Smooth muscle cell (in vitro differentiated cells): ENCODE data around the gene BPHL. TPM values are rescaled to one million over a fixed set of nuclear protein-coding genes. Genes with fewer than 3 reads are reported as not detected.

Source experiments
- DNase-seq: peaks from one replicate; lab custom pipeline; 2025; ENCODE audit not compliant: unreplicated experiment; lab: John Stamatoyannopoulos, UW
- H2AFZ ChIP-seq: fragments of 200-600 bp; sonication (generic); 2 replicates; pipeline ENCODE4 v1.6.0; 2016; ENCODE audit warnings: antibody characterized with exemption, low read depth, mild to moderate bottlenecking
- H3F3A ChIP-seq: fragments of 200-600 bp; sonication (generic); 2 replicates; pipeline ENCODE4 v1.6.0; 2017; ENCODE audit warnings: antibody characterized with exemption, low read depth
- H3K27ac ChIP-seq: fragments of 200-600 bp; sonication (generic); 2 replicates; pipeline ENCODE4 v1.5.1; 2016; ENCODE audit warnings: low read depth, mild to moderate bottlenecking
- H3K27me3 ChIP-seq: fragments of 200-600 bp; sonication (generic); 2 replicates; pipeline ENCODE4 v1.6.1; 2016; ENCODE audit warnings: low read depth, mild to moderate bottlenecking
- H3K36me3 ChIP-seq: fragments of 200-600 bp; sonication (generic); 2 replicates; pipeline ENCODE4 v1.5.1; 2016; ENCODE audit warnings: low read depth
- H3K4me1 ChIP-seq: fragments of 200-600 bp; sonication (generic); 2 replicates; pipeline ENCODE4 v1.5.1; 2016; ENCODE audit warnings: low read depth
- H3K4me2 ChIP-seq: fragments of 200-600 bp; sonication (generic); 2 replicates; pipeline ENCODE4 v1.6.0; 2016; ENCODE audit warnings: mild to moderate bottlenecking
- H3K4me3 ChIP-seq: fragments of 200-600 bp; sonication (generic); 2 replicates; pipeline ENCODE4 v1.5.1; 2016; ENCODE audit warnings: mild to moderate bottlenecking
- H3K79me2 ChIP-seq: fragments of 200-600 bp; sonication (generic); 2 replicates; pipeline ENCODE4 v1.6.0; 2016; ENCODE audit warnings: low read depth, mild to moderate bottlenecking
- H3K9ac ChIP-seq: fragments of 200-600 bp; sonication (generic); 2 replicates; pipeline ENCODE4 v1.6.0; 2016; ENCODE audit warnings: low read depth
- H3K9me3 ChIP-seq: fragments of 200-600 bp; sonication (generic); replicated peaks from 2 replicates; pipeline ENCODE4 v1.5.1; 2016; ENCODE audit warnings: low read depth
- H4K20me1 ChIP-seq: fragments of 200-600 bp; sonication (generic); 2 replicates; pipeline ENCODE4 v1.6.0; 2016; ENCODE audit warnings: low read depth
- WGBS: methylation state at CpG from one replicate; pipeline ENCODE4 v1.1.7; 2016; ENCODE audit warnings: low lambda C conversion rate; 5-methylcytosine and 5-hydroxymethylcytosine counted together
- polyA plus RNA-seq: library from polyadenylated mRNA; unstranded; fragments of >200 nt; fragmentation: Nextera tagmentation; extraction: Ambion mirVana; gene quantifications from 2 replicates; pipeline ENCODE4 v1.2.1, GENCODE V29; 2016
- total RNA-seq: library from RNA; depleted of rRNA; stranded (reverse); fragments of >200 nt; gene quantifications from 2 replicates; pipeline ENCODE4 v1.2.3, GENCODE V29; 2014
- TF ChIP-seq, protein P1 (sequence below): fragments of 200-600 bp; sonication (generic); IDR thresholded peaks from 2 replicates; pipeline ENCODE4 v1.5.1; 2017; ENCODE audit warnings: borderline replicate concordance, mild to moderate bottlenecking, antibody characterized with exemption; ENCODE audit not compliant: insufficient read depth, poor library complexity, severe bottlenecking

BPHL gene
- total and polyA plus RNA-seq, 2 experiments from 2014 or later: 21.3 to 43.6 TPM

- Histone ChIP-seq H3K27ac (no peak overlapping the region), H3K4me2 (no peak overlapping the region), H3K79me2 (no peaks in the 10 kb centered on the region), H3K9ac (no peak overlapping the region), H3K4me3 (no peak overlapping the region), H3K27me3 (no peaks in the 10 kb centered on the region), H3K4me1 (peaks cover 11% of the 10 kb centered on the region), H4K20me1 (no peaks in the 10 kb centered on the region), H2AFZ (no peak overlapping the region), H3K36me3 (no peaks in the 10 kb centered on the region), H3F3A (no peaks in the 10 kb centered on the region), H3K9me3 (no peaks in the 10 kb centered on the region)
- TF ChIP-seq, protein P1, sequence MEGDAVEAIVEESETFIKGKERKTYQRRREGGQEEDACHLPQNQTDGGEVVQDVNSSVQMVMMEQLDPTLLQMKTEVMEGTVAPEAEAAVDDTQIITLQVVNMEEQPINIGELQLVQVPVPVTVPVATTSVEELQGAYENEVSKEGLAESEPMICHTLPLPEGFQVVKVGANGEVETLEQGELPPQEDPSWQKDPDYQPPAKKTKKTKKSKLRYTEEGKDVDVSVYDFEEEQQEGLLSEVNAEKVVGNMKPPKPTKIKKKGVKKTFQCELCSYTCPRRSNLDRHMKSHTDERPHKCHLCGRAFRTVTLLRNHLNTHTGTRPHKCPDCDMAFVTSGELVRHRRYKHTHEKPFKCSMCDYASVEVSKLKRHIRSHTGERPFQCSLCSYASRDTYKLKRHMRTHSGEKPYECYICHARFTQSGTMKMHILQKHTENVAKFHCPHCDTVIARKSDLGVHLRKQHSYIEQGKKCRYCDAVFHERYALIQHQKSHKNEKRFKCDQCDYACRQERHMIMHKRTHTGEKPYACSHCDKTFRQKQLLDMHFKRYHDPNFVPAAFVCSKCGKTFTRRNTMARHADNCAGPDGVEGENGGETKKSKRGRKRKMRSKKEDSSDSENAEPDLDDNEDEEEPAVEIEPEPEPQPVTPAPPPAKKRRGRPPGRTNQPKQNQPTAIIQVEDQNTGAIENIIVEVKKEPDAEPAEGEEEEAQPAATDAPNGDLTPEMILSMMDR: no peak
- WGBS: 90% methylated on average over 4 of the region's 4 CpGs
- DNase-seq: no peak
These were observed 71.5 kb downstream of the BPHL start for GRCh38 chr6:3190056-3190455.

GRCh38 chr6:3190779-3191178 lies 72.3 kb downstream of the BPHL start:
- H4K20me1 ChIP-seq: no peaks in the 10 kb centered on the region

DNA sequence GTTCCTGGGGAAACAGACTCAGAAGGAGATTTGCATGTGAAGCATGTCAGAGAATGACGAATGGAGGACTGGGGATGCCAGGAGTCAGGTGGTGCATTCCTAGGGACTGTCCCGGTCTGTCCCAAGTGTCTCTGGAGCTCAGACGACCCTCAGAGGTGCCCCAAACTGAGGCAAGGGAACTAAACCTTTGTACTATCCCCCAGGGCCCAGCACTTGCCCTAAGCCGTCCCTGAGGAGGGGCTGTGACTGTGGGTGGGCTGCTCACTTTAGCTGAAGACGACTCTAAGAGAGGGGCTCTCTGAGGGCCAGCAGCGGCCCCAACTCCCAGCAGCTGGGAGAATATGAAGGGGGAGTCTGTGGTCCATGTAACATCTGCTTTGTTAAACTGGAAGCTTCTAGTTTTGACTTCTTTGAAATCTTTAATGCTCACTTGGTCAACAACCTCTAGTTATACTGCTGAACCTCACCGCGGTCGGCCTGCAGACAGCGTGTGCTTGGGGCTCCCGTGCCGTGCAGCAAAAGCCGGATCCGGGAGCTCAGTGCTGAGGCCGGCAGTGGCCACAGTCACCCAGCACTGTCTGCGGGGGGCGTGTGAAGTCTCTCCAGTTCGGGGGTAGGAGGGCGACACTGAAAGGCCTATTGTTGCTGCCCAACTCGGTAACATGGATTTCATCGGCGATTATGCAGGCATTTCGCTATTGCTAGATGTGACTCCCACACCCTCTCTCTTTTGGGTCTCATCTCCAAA lies 74.8 kb downstream of the BPHL start:
- Histone ChIP-seq H3K9me3 (no peaks in the 10 kb centered on the region), H3K4me3 (no peak overlapping the region), H3K4me2 (no peak overlapping the region), H3K36me3 (no peaks in the 10 kb centered on the region), H3K79me2 (no peaks in the 10 kb centered on the region), H3K4me1 (peaks cover 18% of the 10 kb centered on the region), H3K9ac (no peak overlapping the region), H2AFZ (no peak overlapping the region), H3F3A (no peaks in the 10 kb centered on the region), H3K27ac (no peak overlapping the region), H3K27me3 (no peaks in the 10 kb centered on the region), H4K20me1 (no peaks in the 10 kb centered on the region)
- 78% methylated on average over 23 of the region's 23 CpGs for WGBS
- no peak for DNase-seq
- TF ChIP-seq, protein P1: no peak

More at GRCh38 chr6:3190779-3191178, 72.3 kb downstream of the BPHL start:
- H3K36me3 ChIP-seq: no peaks in the 10 kb centered on the region
- WGBS: 93% methylated on average over 5 of the region's 5 CpGs
- no peak overlapping the region for H3K4me3 ChIP-seq
- no peaks in the 10 kb centered on the region for H3F3A ChIP-seq
- no peaks in the 10 kb centered on the region for H3K27me3 ChIP-seq
- H3K27ac ChIP-seq: no peak overlapping the region
- H3K9me3 ChIP-seq: no peaks in the 10 kb centered on the region
- no peak overlapping the region for H2AFZ ChIP-seq
- H3K79me2 ChIP-seq: no peaks in the 10 kb centered on the region
- DNase-seq: no peak
- H3K4me2 ChIP-seq: no peak overlapping the region
- H3K9ac ChIP-seq: no peak overlapping the region
- TF ChIP-seq, protein P1: no peak
- H3K4me1 ChIP-seq: peaks cover 18% of the 10 kb centered on the region
